Stimulated activated CD8-positive, alpha-beta memory T cell treated with anti-CD3 and anti-CD28 coated beads, Interleukin-12 subunit alpha, Interleukin-12 subunit beta, amount 100 ng/mL, for 4 hours (primary cell): Measurements from ENCODE around the gene ABI3.
A peak's percentile ranks its signal among the peaks of the same experiment; 100 is the strongest.
"Not testable (repeated sequence)": the region's sequence is repeated elsewhere in the genome, so short reads cannot be mapped to it uniquely, and the experiment has no call there.

Experiments
- DNase-seq: peaks from one replicate; pipeline ENCODE4 v3.0.0-alpha.2; 2020; ENCODE audit warnings: low read depth

Gene ABI3

GRCh38 chr17:49252148-49252695 is 41.7 kb downstream of the ABI3 start:
- DNase-seq: no peak

GRCh38 chr17:49254066-49254465 is 43.6 kb downstream of the ABI3 start:
- DNase-seq: no peak

GRCh38 chr17:49255125-49255524 is 44.6 kb downstream of the ABI3 start:
- DNase-seq: no peak

GRCh38 chr17:49258394-49258793 is 47.9 kb downstream of the ABI3 start:
- no peak for DNase-seq

GRCh38 chr17:49259663-49260010 is 49.1 kb downstream of the ABI3 start:
- DNase-seq: no peak

GRCh38 chr17:49260011-49260816 is 49.7 kb downstream of the ABI3 start:
- peak; percentile 61 for DNase-seq

GRCh38 chr17:49260817-49261291 is 50.3 kb downstream of the ABI3 start:
- DNase-seq: no peak

- DNase-seq: not testable (repeated sequence)
Measured at GRCh38 chr17:49261540-49261939, 51.0 kb downstream of the ABI3 start.

GRCh38 chr17:49266233-49266632 is 55.7 kb downstream of the ABI3 start:
- no peak for DNase-seq

- DNase-seq: no peak
Measured at GRCh38 chr17:49267912-49268311, 57.4 kb downstream of the ABI3 start.

- no peak for DNase-seq
Measured at GRCh38 chr17:49269356-49269755, 58.8 kb downstream of the ABI3 start.
